Skeletal muscle tissue (tissue), 4 donors: Measurements from ENCODE around the gene MVB12B. TPM values are rescaled to one million over a fixed set of nuclear protein-coding genes. Genes with fewer than 3 reads are reported as not detected.

Source experiments
- H3K27ac ChIP-seq: one replicate; pipeline ENCODE4 v1.7.0; 2013; ENCODE audit warnings: mild to moderate bottlenecking, low read depth, low read length, inconsistent platforms
- H3K27me3 ChIP-seq, 3 donors: one replicate each; pipeline ENCODE4 v1.7.0; 2013; ENCODE audit warnings: low read length in 3 of 3; ENCODE audit not compliant: control insufficient read depth in 3 of 3, insufficient read depth in 3 of 3
- H3K36me3 ChIP-seq, 3 donors: one replicate each; pipeline ENCODE4 v1.7.0; 2013; ENCODE audit warnings: low read length in 3 of 3; ENCODE audit not compliant: control insufficient read depth in 3 of 3, insufficient read depth in 3 of 3
- H3K4me1 ChIP-seq, 3 donors: one replicate each; pipeline ENCODE4 v1.7.0; 2013; ENCODE audit warnings: low read length in 3 of 3, mild to moderate bottlenecking in 3 of 3; ENCODE audit not compliant: control insufficient read depth in 3 of 3, insufficient read depth in 3 of 3
- H3K4me3 ChIP-seq, 3 donors: one replicate each; pipeline ENCODE4 v1.7.0; 2013; ENCODE audit warnings: low read length in 3 of 3
- H3K9ac ChIP-seq, 3 donors: one replicate each; pipeline ENCODE4 v1.7.0; 2013; ENCODE audit warnings: low read length in 3 of 3, mild to moderate bottlenecking in 3 of 3, moderate library complexity in 2 of 3, low read depth in 1 of 3
- H3K9me3 ChIP-seq, 3 donors: one replicate each; pipeline ENCODE4 v1.7.0; 2013; ENCODE audit warnings: low read length in 3 of 3; ENCODE audit not compliant: control insufficient read depth in 3 of 3
- total RNA-seq: library from RNA; depleted of rRNA; stranded (reverse); fragments of >200 nt; gene quantifications from one replicate; pipeline ENCODE4 v1.2.3, GENCODE V29; 2014
- donor health status: Osteomylitis.

Gene MVB12B
- total RNA-seq, 1 donor from 2014 or later = 13.0 TPM

DNA sequence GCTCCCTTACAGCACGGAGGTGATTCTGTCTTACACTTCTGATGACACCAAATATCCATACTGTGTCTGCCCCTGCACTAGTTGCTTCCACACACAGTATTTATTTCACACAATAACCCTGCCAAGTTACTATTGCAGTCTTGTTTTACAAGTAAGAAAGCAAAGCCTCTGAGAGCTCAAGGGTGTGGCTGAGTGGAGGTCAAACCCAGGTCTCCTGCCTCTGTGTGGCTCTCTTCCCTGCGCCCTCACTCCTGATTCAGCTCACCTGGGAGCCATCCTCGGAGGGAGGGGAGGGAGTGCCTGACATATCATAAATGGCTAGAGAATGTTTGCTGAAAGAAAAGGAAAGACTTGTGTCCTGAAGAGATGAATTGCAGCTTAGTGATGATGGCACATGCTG lies 41.0 kb downstream of the MVB12B start:
- Histone ChIP-seq H3K4me1 (peaks cover 4 to 36% (median 10%) of the 10 kb centered on the region in 3 donors), H3K4me3 (no peak overlapping the region), H3K9ac (no peak overlapping the region), H3K27ac (no peak overlapping the region), H3K27me3 (no peaks in the 10 kb centered on the region), H3K9me3 (no peaks in the 10 kb centered on the region), H3K36me3 (peaks cover 0 to 5% (median 0%) of the 10 kb centered on the region in 3 donors)

DNA sequence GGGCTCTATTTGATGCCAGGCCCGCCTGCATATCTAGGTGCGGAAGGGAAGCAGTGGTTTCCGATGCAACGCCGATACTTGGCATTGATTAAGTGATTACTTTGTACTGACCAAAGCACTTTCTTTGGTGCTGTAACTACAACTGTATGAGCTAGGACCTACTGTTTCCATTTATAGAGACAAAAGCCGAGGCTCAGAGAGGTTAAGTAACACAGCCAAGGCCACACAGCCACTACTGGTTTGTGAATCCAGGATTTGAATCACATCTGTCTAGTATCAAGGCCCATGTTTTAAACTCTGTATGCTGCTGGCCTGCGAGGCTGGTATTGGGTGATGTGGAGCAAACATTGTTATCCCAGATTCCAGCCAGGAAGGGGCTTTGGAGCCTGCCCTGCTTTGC lies 41.4 kb downstream of the MVB12B start:
- Histone ChIP-seq H3K27me3 (no peaks in the 10 kb centered on the region), H3K4me1 (peaks cover 8 to 40% (median 13%) of the 10 kb centered on the region in 3 donors), H3K27ac (no peak overlapping the region), H3K4me3 (no peak overlapping the region), H3K9me3 (no peaks in the 10 kb centered on the region), H3K36me3 (peaks cover 0 to 5% (median 0%) of the 10 kb centered on the region in 3 donors), H3K9ac (no peak overlapping the region)

DNA sequence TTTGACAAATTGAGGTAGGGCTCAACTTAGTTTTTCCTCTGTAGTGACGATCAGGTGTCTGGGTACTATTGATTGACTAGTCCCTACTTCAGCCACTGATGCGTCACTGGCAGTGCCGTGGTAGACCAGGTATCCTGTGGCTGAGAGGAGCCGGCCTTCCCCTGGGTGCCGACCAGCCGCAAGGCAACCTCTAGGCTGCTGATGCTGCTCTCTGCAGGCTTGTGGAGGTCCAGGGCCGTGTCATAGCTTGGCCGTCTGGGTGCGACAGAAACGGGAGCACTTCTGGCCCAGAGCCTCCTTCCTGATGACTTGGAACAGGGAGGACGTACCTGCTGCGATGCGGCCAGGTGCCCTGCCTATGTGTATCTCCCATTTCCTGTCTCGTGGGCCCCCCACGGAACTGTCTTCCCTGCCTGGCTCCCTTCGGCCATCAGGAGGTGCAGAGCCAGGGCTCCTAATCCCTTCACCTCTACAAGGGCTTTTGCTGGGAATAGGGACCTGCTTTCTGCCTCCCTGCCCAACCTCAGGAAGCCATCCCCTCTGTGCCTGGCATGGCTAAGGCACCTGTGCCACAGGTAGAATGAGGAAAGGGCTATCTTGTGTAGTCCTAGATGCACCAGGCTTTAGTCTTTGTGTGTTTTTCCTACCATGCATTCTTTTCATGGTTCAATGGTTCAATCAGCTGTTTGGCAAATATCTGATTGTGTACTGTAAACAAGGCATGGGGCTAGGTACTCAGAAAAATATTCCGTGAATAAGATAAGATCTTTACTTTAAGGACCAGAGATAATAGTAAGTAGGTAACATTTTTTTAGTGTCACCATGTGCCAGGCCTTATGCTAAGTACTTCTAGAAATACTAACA lies 44.6 kb downstream of the MVB12B start:
- no peaks in the 10 kb centered on the region for H3K9me3 ChIP-seq
- H3K27me3 ChIP-seq = no peaks in the 10 kb centered on the region
- H3K9ac ChIP-seq = no peak overlapping the region
- peaks cover 26 to 51% (median 27%) of the 10 kb centered on the region in 3 donors for H3K4me1 ChIP-seq
- no peak overlapping the region for H3K27ac ChIP-seq
- H3K36me3 ChIP-seq = no peaks in the 10 kb centered on the region
- no peak overlapping the region for H3K4me3 ChIP-seq

DNA sequence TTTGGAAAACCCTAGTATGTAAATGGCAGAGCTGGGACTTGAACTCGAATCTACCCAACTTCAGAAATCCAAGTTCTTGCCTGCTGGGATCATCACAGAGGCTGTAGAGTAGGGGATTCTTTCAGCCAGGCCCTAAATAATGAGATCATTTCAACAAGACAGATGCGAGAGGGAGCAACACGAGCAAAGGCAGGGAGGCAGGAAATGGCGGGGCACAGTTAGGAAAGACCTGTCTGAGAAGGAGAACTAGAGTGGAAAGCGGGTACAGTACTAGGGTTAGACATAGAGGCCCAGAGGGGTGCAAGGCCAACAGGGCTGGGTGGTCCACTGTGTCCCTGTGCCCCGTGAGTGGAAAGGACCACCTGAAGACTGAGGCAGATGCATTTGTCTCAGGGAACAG lies 46.1 kb downstream of the MVB12B start:
- no peak overlapping the region for H3K9ac ChIP-seq
- H3K36me3 ChIP-seq = no peaks in the 10 kb centered on the region
- H3K27ac ChIP-seq = no peak overlapping the region
- no peaks in the 10 kb centered on the region for H3K9me3 ChIP-seq
- H3K27me3 ChIP-seq = no peaks in the 10 kb centered on the region
- H3K4me1 ChIP-seq = peaks cover 21 to 51% (median 36%) of the 10 kb centered on the region in 3 donors
- H3K4me3 ChIP-seq = no peak overlapping the region

DNA sequence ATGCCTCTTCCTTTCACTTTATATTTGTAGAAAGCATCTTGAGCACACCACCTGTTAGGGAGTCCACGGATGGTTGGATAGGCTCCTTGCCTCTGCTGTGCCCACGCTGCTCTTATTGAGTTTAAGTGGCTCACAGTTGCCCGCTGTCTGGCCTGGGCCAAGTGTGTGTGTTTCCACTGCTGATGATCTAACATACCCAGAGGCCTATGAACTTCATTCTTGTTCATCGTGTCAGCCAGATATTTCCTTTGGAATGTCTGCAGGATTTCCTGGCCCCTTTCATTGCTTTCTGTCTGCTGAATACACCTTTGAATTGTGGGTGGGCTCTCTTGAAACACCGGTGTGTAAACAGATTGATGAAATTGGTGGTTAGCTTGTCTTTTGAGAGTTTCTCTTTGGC lies 46.6 kb downstream of the MVB12B start:
- Histone ChIP-seq H3K27me3 (no peaks in the 10 kb centered on the region), H3K9ac (no peak overlapping the region), H3K9me3 (no peaks in the 10 kb centered on the region), H3K4me3 (no peak overlapping the region), H3K4me1 (peaks cover 23 to 47% (median 37%) of the 10 kb centered on the region in 3 donors), H3K27ac (no peak overlapping the region), H3K36me3 (no peaks in the 10 kb centered on the region)

DNA sequence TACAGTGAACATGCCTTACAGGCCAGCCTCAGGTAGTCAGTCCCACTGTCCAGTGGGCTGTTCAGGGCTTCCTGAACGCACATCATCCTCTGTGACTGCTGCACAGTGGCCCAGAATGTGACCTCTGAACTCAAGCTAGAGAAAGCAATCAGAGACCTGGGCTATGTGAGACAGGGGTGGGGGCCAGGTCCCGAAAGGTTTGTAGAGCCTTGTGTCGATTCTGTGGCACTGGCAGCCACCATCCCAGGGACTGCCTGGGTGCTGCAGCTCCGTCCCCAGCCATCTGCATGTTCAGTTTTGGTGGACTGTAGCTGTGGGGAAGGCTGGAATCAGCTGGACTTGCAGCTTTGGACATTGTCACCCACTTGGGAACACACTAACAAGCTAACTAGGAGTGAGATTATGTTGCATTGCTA lies 47.7 kb downstream of the MVB12B start:
- H3K9me3 ChIP-seq = no peaks in the 10 kb centered on the region
- no peaks in the 10 kb centered on the region for H3K27me3 ChIP-seq
- no peak overlapping the region for H3K4me3 ChIP-seq
- H3K27ac ChIP-seq = no peak overlapping the region
- peak overlapping the region in 1 of 3 donors; percentile 25 for H3K9ac ChIP-seq
- H3K36me3 ChIP-seq = no peaks in the 10 kb centered on the region
- peaks cover 23 to 52% (median 37%) of the 10 kb centered on the region in 3 donors for H3K4me1 ChIP-seq

DNA sequence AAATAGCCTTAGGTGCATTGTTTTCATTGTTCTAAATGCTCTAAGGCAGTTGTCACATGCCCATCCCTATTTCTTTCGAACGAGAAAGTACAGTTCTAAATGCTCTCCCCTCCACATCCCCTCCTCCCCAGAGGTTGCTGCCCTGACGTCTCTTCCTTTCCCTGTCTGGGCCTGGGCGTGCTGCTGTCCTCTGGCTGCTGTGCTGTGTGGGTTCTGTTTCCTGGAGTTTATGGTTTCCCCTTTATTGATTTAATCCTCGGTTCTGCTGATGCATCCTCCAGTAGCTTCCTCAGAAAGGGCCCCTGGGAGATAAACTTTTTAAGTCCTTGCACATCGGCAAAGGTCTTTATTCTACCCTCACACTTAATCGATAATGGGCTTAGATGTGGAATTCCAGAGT lies 48.8 kb downstream of the MVB12B start:
- H3K9me3 ChIP-seq = no peaks in the 10 kb centered on the region
- no peaks in the 10 kb centered on the region for H3K27me3 ChIP-seq
- no peaks in the 10 kb centered on the region for H3K36me3 ChIP-seq
- H3K27ac ChIP-seq = peak overlapping the region; percentile 19
- H3K9ac ChIP-seq = no peak overlapping the region
- peaks cover 23 to 52% (median 37%) of the 10 kb centered on the region in 3 donors for H3K4me1 ChIP-seq
- no peak overlapping the region for H3K4me3 ChIP-seq

DNA sequence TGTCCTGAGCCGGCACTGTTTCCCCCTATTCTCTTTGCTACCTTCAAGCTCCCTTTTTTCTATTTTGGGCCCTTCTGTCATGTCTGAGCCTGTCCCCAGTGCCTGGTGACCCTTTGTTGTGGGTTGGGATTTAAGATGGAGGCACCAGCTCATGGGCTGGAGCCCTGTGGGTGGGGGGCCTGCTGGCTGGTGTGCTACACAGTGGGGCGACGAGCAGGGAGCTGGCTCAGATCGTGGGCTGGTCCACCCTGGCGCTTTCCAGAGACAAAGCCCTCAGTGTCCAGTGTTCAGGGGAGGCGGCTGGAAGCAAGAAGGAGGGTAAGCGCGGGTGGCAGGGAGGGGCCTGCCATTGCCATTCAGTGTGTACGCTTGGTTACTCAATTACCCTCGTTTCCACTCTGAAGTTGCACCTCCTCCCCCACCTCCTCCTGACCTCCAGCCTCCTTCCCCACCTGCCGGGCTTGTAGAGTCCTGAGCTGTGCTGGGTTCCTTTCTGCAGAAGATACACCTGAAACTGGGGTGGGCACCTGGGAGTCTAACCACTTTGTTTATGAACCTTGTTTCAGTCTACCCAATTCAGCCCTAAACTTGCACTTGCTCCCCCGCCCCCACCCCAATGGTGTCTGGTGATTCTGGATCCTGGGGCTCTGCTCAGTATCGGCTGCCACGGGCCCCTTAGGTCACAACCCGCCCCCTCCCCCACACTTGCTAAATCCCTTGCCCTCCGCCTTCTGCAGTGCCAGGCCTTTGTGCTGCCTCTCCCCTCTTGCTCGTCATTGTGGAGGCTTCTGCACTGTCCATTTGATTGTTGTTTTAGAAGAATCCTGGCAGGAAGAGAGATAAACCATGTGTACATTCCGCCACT lies 49.9 kb downstream of the MVB12B start:
- Histone ChIP-seq H3K4me1 (peaks cover 23 to 47% (median 37%) of the 10 kb centered on the region in 3 donors), H3K4me3 (peak overlapping the region in 1 of 3 donors; percentile 22), H3K27me3 (no peaks in the 10 kb centered on the region), H3K9ac (no peak overlapping the region), H3K9me3 (no peaks in the 10 kb centered on the region), H3K36me3 (peaks cover 0 to 4% (median 0%) of the 10 kb centered on the region in 3 donors), H3K27ac (peak overlapping the region; percentile 19)

DNA sequence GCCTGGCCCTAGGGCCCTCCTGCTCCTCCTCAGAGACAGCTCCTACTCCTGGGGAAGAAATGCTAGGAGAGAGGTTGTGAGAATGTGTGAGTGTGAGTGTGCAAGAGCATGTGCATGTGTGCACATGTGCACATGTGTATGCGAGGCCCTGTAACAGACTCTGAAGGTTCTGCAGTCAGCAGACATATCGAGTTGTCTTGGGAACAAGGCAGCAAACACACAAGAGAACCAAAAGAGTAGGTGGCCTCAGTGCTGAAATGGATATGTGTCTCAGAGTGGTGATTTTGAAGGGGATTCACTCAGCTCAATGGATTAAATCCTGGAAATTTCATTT lies 50.5 kb downstream of the MVB12B start:
- Histone ChIP-seq H3K4me3 (no peak overlapping the region), H3K36me3 (peaks cover 0 to 6% (median 0%) of the 10 kb centered on the region in 3 donors), H3K4me1 (peaks cover 23 to 47% (median 37%) of the 10 kb centered on the region in 3 donors), H3K9ac (no peak overlapping the region), H3K27me3 (no peaks in the 10 kb centered on the region), H3K9me3 (no peaks in the 10 kb centered on the region), H3K27ac (no peak overlapping the region)

DNA sequence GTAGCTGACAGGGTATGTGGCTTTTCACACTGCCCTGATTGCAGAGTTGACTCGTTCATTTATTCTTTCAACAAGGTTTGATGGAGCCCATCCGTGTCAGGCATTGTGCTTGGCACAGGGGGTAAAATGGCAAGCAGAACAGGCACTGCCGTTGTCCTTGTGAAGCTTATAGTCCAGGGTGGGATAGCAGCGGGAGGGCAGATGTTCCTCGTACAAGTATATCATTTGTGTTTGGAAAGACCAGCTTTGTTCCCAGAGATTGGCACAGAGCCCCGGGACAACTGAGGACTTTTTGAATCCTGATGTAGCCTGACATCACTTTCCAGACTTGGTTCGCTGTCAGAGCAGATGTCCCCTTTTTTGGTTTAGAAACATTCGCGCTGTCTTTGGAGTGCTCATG lies 50.9 kb downstream of the MVB12B start:
- peak overlapping the region in 1 of 3 donors; percentile 8 for H3K9ac ChIP-seq
- H3K4me1 ChIP-seq = peaks cover 23 to 45% (median 37%) of the 10 kb centered on the region in 3 donors
- no peak overlapping the region for H3K4me3 ChIP-seq
- H3K27me3 ChIP-seq = no peaks in the 10 kb centered on the region
- no peaks in the 10 kb centered on the region for H3K9me3 ChIP-seq
- H3K36me3 ChIP-seq = peaks cover 0 to 6% (median 3%) of the 10 kb centered on the region in 3 donors
- H3K27ac ChIP-seq = no peak overlapping the region
